ENCODE results near the gene MLLT10. TPM values are rescaled to one million over a fixed set of nuclear protein-coding genes. Genes with fewer than 3 reads are reported as not detected.

Gene MLLT10
- total and polyA plus RNA-seq, 9 of the 15 experiments (the other 6 are each of a cell fraction or from before 2014, with no cell fraction given): 18.8 to 81.4 (median 64.2) TPM

DNA sequence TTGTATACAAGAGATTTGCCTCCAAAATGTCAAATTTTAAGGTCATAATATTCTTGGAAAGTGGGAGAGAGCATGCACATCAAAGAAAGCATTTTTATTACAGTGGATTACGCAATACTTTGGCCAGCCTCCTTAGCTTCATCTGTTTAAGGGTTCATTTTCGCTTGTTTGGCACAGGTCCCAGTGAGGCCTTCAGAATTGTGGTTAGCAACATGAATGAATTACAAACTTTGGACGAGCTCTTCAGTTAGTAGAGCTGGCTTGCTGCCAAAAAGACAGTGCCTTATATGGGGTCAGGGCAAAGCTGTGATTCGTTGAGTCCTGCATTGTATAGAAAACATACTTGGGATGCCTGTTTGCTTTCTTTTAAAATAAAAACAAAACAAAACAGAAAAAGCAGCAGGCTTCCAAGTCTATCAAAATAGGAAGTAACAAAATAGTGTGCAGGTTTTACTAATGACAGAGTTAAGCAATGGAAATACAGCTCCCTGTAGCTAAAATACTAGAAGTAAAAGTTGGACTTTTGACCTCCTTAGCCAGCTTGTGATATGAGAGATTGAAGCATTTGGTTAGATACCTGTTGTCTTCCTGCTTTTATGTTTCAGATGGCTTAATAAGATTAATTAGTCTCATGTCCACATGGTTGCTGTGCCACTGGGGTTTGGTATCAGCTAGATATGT is 190.8 kb downstream of the MLLT10 start (continued):
- TF ChIP-seq E4F1 (CRISPR knock-in tag; IDR thresholded peaks at IDR 0.05; ENCODE audit: borderline replicate concordance) (no peak), MIER1 (IDR thresholded peaks at IDR 0.05; ENCODE audit: low read depth) (no peak), CBX1 (IDR thresholded peaks at IDR 0.05; ENCODE audit: low read depth) (no peak), HCFC1 (IDR thresholded peaks at IDR 0.05; ENCODE audit: low read depth, low read length) (no peak), PCBP2 (IDR thresholded peaks at IDR 0.05; ENCODE audit: low read depth, low read length, poor library complexity, severe bottlenecking) (no peak), TAF1 (IDR thresholded peaks at IDR 0.05; ENCODE audit: control insufficient read depth, extremely low read depth, insufficient read depth, low read length, severe bottlenecking) (no peak), IFI16 (CRISPR knock-in tag; IDR thresholded peaks at IDR 0.05) (no peak), KLF10 (CRISPR knock-in tag; IDR thresholded peaks at IDR 0.05) (no peak), GTF2B (IDR thresholded peaks at IDR 0.05; ENCODE audit: extremely low read depth, insufficient read length) (no peak), SREBF2 (CRISPR knock-in tag; IDR thresholded peaks at IDR 0.05) (no peak), ZNF165 (CRISPR knock-in tag; IDR thresholded peaks at IDR 0.05; ENCODE audit: borderline replicate concordance) (no peak), ZNF384 (IDR thresholded peaks at IDR 0.05; ENCODE audit: low read depth, low read length) (no peak), CUX1 (CRISPR knock-in tag; IDR thresholded peaks at IDR 0.05) (no peak), GABPA (tag; conservative IDR thresholded peaks at IDR 0.05; ENCODE audit: low read depth) (no peak)
- TF ChIP-seq, protein P1, sequence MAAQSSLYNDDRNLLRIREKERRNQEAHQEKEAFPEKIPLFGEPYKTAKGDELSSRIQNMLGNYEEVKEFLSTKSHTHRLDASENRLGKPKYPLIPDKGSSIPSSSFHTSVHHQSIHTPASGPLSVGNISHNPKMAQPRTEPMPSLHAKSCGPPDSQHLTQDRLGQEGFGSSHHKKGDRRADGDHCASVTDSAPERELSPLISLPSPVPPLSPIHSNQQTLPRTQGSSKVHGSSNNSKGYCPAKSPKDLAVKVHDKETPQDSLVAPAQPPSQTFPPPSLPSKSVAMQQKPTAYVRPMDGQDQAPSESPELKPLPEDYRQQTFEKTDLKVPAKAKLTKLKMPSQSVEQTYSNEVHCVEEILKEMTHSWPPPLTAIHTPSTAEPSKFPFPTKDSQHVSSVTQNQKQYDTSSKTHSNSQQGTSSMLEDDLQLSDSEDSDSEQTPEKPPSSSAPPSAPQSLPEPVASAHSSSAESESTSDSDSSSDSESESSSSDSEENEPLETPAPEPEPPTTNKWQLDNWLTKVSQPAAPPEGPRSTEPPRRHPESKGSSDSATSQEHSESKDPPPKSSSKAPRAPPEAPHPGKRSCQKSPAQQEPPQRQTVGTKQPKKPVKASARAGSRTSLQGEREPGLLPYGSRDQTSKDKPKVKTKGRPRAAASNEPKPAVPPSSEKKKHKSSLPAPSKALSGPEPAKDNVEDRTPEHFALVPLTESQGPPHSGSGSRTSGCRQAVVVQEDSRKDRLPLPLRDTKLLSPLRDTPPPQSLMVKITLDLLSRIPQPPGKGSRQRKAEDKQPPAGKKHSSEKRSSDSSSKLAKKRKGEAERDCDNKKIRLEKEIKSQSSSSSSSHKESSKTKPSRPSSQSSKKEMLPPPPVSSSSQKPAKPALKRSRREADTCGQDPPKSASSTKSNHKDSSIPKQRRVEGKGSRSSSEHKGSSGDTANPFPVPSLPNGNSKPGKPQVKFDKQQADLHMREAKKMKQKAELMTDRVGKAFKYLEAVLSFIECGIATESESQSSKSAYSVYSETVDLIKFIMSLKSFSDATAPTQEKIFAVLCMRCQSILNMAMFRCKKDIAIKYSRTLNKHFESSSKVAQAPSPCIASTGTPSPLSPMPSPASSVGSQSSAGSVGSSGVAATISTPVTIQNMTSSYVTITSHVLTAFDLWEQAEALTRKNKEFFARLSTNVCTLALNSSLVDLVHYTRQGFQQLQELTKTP (IDR thresholded peaks at IDR 0.05; ENCODE audit: low read depth in 1 of 2, partially characterized antibody in 2 of 2): no peak
